Pancreas (tissue), 10 donors: Measurements from ENCODE around the gene ZNF525. TPM values are rescaled to one million over a fixed set of nuclear protein-coding genes. Genes with fewer than 3 reads are reported as not detected.

ENCODE experiments used
- ATAC-seq, 4 donors: fragments of 200-7000 bp; cut with Tn5 transposase; one replicate each; pipeline versions ENCODE4 v1.8.0 to v1.9.1; 2020; ENCODE audit warnings: mild to moderate bottlenecking in 4 of 4, moderate library complexity in 4 of 4
- DNase-seq, 6 donors: peaks; one replicate each; pipeline ENCODE4 v3.0.0-alpha.2; 2020
- FAIRE-seq: peaks from 2 replicates; lab custom pipeline; 2012; peaks lifted over from hg19 to GRCh38; lab: Jason Lieb, UNC
- H3K27ac ChIP-seq, 4 donors: fragments of 200-600 bp; sonication (generic); 1 replicate in 3 of 4; 2 replicates in 1 of 4; pipeline versions ENCODE4 v1.5.0 to v1.8.0; 2020
- H3K27me3 ChIP-seq, 4 donors: fragments of 200-600 bp; one replicate each; pipeline ENCODE4 v1.8.0; 2021
- H3K36me3 ChIP-seq, 3 donors: fragments of 200-600 bp; sonication (generic) in 1 of 3; one replicate each; pipeline versions ENCODE4 v1.5.0 to v1.8.0; 2020 to 2021
- H3K4me1 ChIP-seq, 3 donors: fragments of 200-600 bp; one replicate each; pipeline ENCODE4 v1.8.0; 2021
- H3K4me3 ChIP-seq, 4 donors: fragments of 200-600 bp; sonication (generic) in 2 of 4; one replicate each; pipeline versions ENCODE4 v1.5.0 to v1.8.0; 2020 to 2021
- H3K9me3 ChIP-seq, 4 donors: fragments of 200-600 bp; one replicate each; pipeline ENCODE4 v1.8.0; 2021
- CTCF ChIP-seq, 4 donors: fragments of 200-600 bp; sonication (generic) in 3 of 4; IDR thresholded peaks; one replicate each; pipeline versions ENCODE4 v1.5.0 to v1.8.0; 2021; ENCODE audit warnings: antibody characterized with exemption in 4 of 4
- WGBS, 2 donors: extraction: QIAGEN DNeasy Blood & Tissue Kit; methylation state at CpG; one replicate each; pipeline ENCODE4 v1.1.7; 2013; 5-methylcytosine and 5-hydroxymethylcytosine counted together
- intact Hi-C, 3 donors: fragments of 100-400 bp; cut with DNase I; formaldehyde crosslinking; loops; one replicate each; pipeline versions ENCODE4 v1.11.1 to v1.14.2; 2022
- polyA plus RNA-seq, 2 donors: library from polyadenylated mRNA; stranded (reverse); fragments of 200-250 nt; gene quantifications; one replicate each; pipeline ENCODE4 v1.2.3, GENCODE V29; 2013
- total RNA-seq, 6 donors: library from RNA; stranded (reverse); fragmentation: NEBNext Ultra II Directional in 4 of 6; extraction: Animal tissue kit (Norgen Biotek cat#: 25700) in 4 of 6; gene quantifications; one replicate each; pipeline versions ENCODE4 v1.2.1 to v1.2.4, GENCODE V29; 2021 to 2023
- donor health status: healthy with polysubstance abuse.
- donor health status: DM: no; HTN: no; CAD: no; lungs with moderate emphysema.
- donor health status: DM: no; HTN: no; CAD: no.
- donor health status: control.
- donor health status: control.
- donor health status: Bipolar disorder and iron deficiency.
- donor health status: DM: yes; HTN: yes; CAD: no.
- donor health status: DM: no; HTN: no; CAD: no.
- donor health status: DM: no; HTN: no; CAD: no.
- donor health status: DM: yes; HTN: yes; CAD: no.

Gene ZNF525
- total RNA-seq (10 to 100 TPM in 2 of 6 donors, 1 to 10 TPM in 4; 4.7 to 13.7 (median 7.5) TPM), polyA plus RNA-seq (1 to 10 TPM; 4.8 to 6.4 TPM)

GRCh38 chr19:53365134-53365898 is at the start of gene ZNF525:
ZNF525 (plus strand) TSS chr19:53365705; CDS start chr19:53372282, 6,577 bp downstream.
- TF ChIP-seq CTCF (IDR thresholded peaks at IDR 0.05), result peak in 3 of 4 donors; percentile 6 to 44 (median 36)
- intact Hi-C loops, result loop anchor here in 1 of 3 donors (10.0 kb wide), 1 partner anchor 171 kb away; the partner anchor contains the start of gene ZNF665
- peak; percentile 99 to 100 (median 100) for ATAC-seq
- DNase-seq, result peak; percentile 91 to 99 (median 96)
- Histone ChIP-seq H3K9me3 (no peaks in the 10 kb centered on the region), H3K4me3 (peak within 1 kb of the TSS; percentile 36 to 84 (median 43)), H3K36me3 (no peaks in the 10 kb centered on the region), H3K4me1 (peaks cover 0 to 3% (median 0%) of the 10 kb centered on the region in 3 donors), H3K27ac (peak within 1 kb of the TSS in 3 of 4 donors; percentile 49 to 72 (median 64)), H3K27me3 (no peaks in the 10 kb centered on the region)
- 1% methylated on average over 45 of the region's 45 CpGs for WGBS, 2 donors
- FAIRE-seq, result no peak

- Histone ChIP-seq H3K9me3 (no peaks in the 10 kb centered on the region), H3K4me3 (peak overlapping the region in 2 of 4 donors; percentile 0 to 2), H3K4me1 (peaks cover 0 to 4% (median 0%) of the 10 kb centered on the region in 3 donors), H3K27ac (no peak overlapping the region), H3K27me3 (no peaks in the 10 kb centered on the region), H3K36me3 (no peaks in the 10 kb centered on the region)
- DNase-seq (peak in 5 of 6 donors; percentile 6 to 58 (median 36)), ATAC-seq (peak in 1 of 4 donors; percentile 14), FAIRE-seq (no peak)
- intact Hi-C loops, result no loop called here
- TF ChIP-seq CTCF (IDR thresholded peaks at IDR 0.05), result no peak
- 16 to 19% methylated on average over 24 of the region's 24 CpGs for WGBS, 2 donors
These were observed 36.5 kb upstream of the ZNF525 start for GRCh38 chr19:53328967-53329366.

- ATAC-seq (no peak), DNase-seq (no peak), FAIRE-seq (no peak)
- intact Hi-C loops, result no loop called here
- Histone ChIP-seq H3K9me3 (no peaks in the 10 kb centered on the region), H3K4me1 (peaks cover 0 to 4% (median 0%) of the 10 kb centered on the region in 3 donors), H3K27ac (no peak overlapping the region), H3K36me3 (no peaks in the 10 kb centered on the region), H3K4me3 (peak overlapping the region in 1 of 4 donors; percentile 66), H3K27me3 (no peaks in the 10 kb centered on the region)
- no peak for TF ChIP-seq CTCF (IDR thresholded peaks at IDR 0.05)
- WGBS, 2 donors, result 31 to 38% methylated on average over 14 of the region's 14 CpGs
These were observed 33.0 kb upstream of the ZNF525 start for GRCh38 chr19:53332484-53332883.

- DNase-seq (peak in 5 of 6 donors; percentile 36 to 67 (median 42)), FAIRE-seq (no peak), ATAC-seq (peak; percentile 39 to 63 (median 52))
- peak overlapping the region in 3 of 4 donors; percentile 22 to 72 (median 34) for H3K27ac ChIP-seq
- WGBS, 2 donors, result 1% methylated on average over 13 to 14 of the region's 14 CpGs
- H3K4me1 ChIP-seq, result peaks cover 0 to 4% (median 0%) of the 10 kb centered on the region in 3 donors
- H3K9me3 ChIP-seq, result no peaks in the 10 kb centered on the region
- no peak for TF ChIP-seq CTCF (IDR thresholded peaks at IDR 0.05)
- peak overlapping the region; percentile 64 to 74 (median 67) for H3K4me3 ChIP-seq
- H3K27me3 ChIP-seq, result no peaks in the 10 kb centered on the region
- intact Hi-C loops, result no loop called here
- no peaks in the 10 kb centered on the region for H3K36me3 ChIP-seq
These were observed 32.4 kb upstream of the ZNF525 start for GRCh38 chr19:53333066-53333462.
